Hepatocyte (in vitro differentiated cells): ENCODE results near the gene AUH.

Source experiments
- EZH2 ChIP-seq: fragments of 200-600 bp; sonication (generic); IDR thresholded peaks from 2 replicates; pipeline ENCODE4 v1.6.1; 2016; ENCODE audit warnings: antibody characterized with exemption, mild to moderate bottlenecking, borderline replicate concordance
- EZH2phosphoT487 ChIP-seq: fragments of 200-600 bp; sonication (generic); IDR thresholded peaks from one replicate; pipeline ENCODE4 v1.6.1; 2018; ENCODE audit warnings: antibody characterized with exemption, mild to moderate bottlenecking, low read depth, moderate library complexity; ENCODE audit not compliant: unreplicated experiment, severe bottlenecking
- TF ChIP-seq, protein P1 (sequence below): fragments of 200-600 bp; sonication (generic); IDR thresholded peaks from 2 replicates; pipeline ENCODE4 v1.5.1; 2016; ENCODE audit warnings: antibody characterized with exemption, mild to moderate bottlenecking; ENCODE audit not compliant: poor library complexity

- TF ChIP-seq, protein P1, sequence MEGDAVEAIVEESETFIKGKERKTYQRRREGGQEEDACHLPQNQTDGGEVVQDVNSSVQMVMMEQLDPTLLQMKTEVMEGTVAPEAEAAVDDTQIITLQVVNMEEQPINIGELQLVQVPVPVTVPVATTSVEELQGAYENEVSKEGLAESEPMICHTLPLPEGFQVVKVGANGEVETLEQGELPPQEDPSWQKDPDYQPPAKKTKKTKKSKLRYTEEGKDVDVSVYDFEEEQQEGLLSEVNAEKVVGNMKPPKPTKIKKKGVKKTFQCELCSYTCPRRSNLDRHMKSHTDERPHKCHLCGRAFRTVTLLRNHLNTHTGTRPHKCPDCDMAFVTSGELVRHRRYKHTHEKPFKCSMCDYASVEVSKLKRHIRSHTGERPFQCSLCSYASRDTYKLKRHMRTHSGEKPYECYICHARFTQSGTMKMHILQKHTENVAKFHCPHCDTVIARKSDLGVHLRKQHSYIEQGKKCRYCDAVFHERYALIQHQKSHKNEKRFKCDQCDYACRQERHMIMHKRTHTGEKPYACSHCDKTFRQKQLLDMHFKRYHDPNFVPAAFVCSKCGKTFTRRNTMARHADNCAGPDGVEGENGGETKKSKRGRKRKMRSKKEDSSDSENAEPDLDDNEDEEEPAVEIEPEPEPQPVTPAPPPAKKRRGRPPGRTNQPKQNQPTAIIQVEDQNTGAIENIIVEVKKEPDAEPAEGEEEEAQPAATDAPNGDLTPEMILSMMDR, result no peak
- no peak for TF ChIP-seq EZH2
- TF ChIP-seq EZH2phosphoT487, result no peak
These were observed 105.5 kb downstream of the AUH start for GRCh38 chr9:91256235-91256634.
